Measurements from ENCODE around the gene PDLIM5.

GRCh38 chr4:94484818-94485217 lies 33.1 kb downstream of the PDLIM5 start:
- TF ChIP-seq CTCF (IDR thresholded peaks at IDR 0.05), result no peak
- no peak for TF ChIP-seq POLR2A (IDR thresholded peaks at IDR 0.05)

Data from thyroid gland (tissue), 4 donors.